Right ventricle myocardium superior (tissue), 1 donor: ENCODE data around the gene ACOT6. TPM values are rescaled to one million over a fixed set of nuclear protein-coding genes. Genes with fewer than 3 reads are reported as not detected.

ENCODE experiments used
- ATAC-seq: fragments of 200-7000 bp; cut with Tn5 transposase; one replicate; pipeline ENCODE4 v1.9.1; 2020; ENCODE audit warnings: mild to moderate bottlenecking; ENCODE audit not compliant: poor library complexity
- DNase-seq: peaks from one replicate; pipeline ENCODE4 v3.0.0-alpha.2; 2020
- intact Hi-C: fragments of 100-400 bp; cut with DNase I; formaldehyde crosslinking; loops from one replicate; pipeline ENCODE4 v1.11.2; 2022
- total RNA-seq: library from RNA; stranded (reverse); fragmentation: NEBNext Ultra II Directional; extraction: Animal tissue kit (Norgen Biotek cat#: 25700); gene quantifications from one replicate; pipeline ENCODE4 v1.2.1, GENCODE V29; 2021
- donor health status: DM: no; HTN: yes; CAD: no; lungs with severe emphysema.

ACOT6 gene
- total RNA-seq, 1 donor from 2014 or later: not detected

- DNase-seq (peak; percentile 60), ATAC-seq (peak; percentile 93)
- intact Hi-C loops: no loop called here
These were observed 20.4 kb upstream of the ACOT6 start, which contains the start of gene ACOT4 for GRCh38 chr14:73591690-73592449. Gene ACOT4, plus strand, starts transcription at chr14:73591873. Its CDS starts 87 bp downstream, at chr14:73591960.

GRCh38 chr14:73594491-73594890 is 17.8 kb upstream of the ACOT6 start:
- DNase-seq: no peak
- no peak for ATAC-seq
- intact Hi-C loops: no loop called here

GRCh38 chr14:73599499-73599898 is 12.8 kb upstream of the ACOT6 start:
- ATAC-seq: no peak
- DNase-seq: no peak
- intact Hi-C loops: no loop called here

GRCh38 chr14:73602994-73603393 is 9.3 kb upstream of the ACOT6 start:
- DNase-seq (no peak), ATAC-seq (no peak)
- intact Hi-C loops: no loop called here

GRCh38 chr14:73606271-73606670 is 6.0 kb upstream of the ACOT6 start:
- ATAC-seq (no peak), DNase-seq (no peak)
- intact Hi-C loops: no loop called here

GRCh38 chr14:73607241-73607640 is 5.1 kb upstream of the ACOT6 start:
- DNase-seq (no peak), ATAC-seq (no peak)

GRCh38 chr14:73610687-73611086 is 1.6 kb upstream of the ACOT6 start:
- no peak for DNase-seq
- intact Hi-C loops: no loop called here
- ATAC-seq: no peak

More at GRCh38 chr14:73607241-73607640, 5.1 kb upstream of the ACOT6 start:
- intact Hi-C loops: no loop called here

- ATAC-seq: peak; percentile 32
- DNase-seq: no peak
- intact Hi-C loops: no loop called here
These were observed 698 bp downstream of the ACOT6 start for GRCh38 chr14:73613046-73613383.

- DNase-seq (no peak), ATAC-seq (no peak)
- intact Hi-C loops: no loop called here
These were observed 1.2 kb downstream of the ACOT6 start for GRCh38 chr14:73613419-73613963.

- no peak for DNase-seq
- ATAC-seq: no peak
- intact Hi-C loops: no loop called here
These were observed 4.5 kb downstream of the ACOT6 start for GRCh38 chr14:73616831-73617230.

GRCh38 chr14:73619524-73619923 is 7.2 kb downstream of the ACOT6 start:
- ATAC-seq (no peak), DNase-seq (no peak)
- intact Hi-C loops: no loop called here

GRCh38 chr14:73620268-73620667 is 8.0 kb downstream of the ACOT6 start:
- ATAC-seq (no peak), DNase-seq (no peak)
- intact Hi-C loops: no loop called here

GRCh38 chr14:73623504-73624054 is 11.3 kb downstream of the ACOT6 start:
- ATAC-seq (no peak), DNase-seq (no peak)
- intact Hi-C loops: no loop called here

GRCh38 chr14:73625706-73626105 is 13.4 kb downstream of the ACOT6 start:
- intact Hi-C loops: loop anchor here (5.0 kb wide), 1 partner anchor 118 kb away; no protein-coding TSS in a partner anchor
- DNase-seq: no peak
- ATAC-seq: no peak

- ATAC-seq (no peak), DNase-seq (no peak)
- intact Hi-C loops: loop anchor here (5.0 kb wide), 1 partner anchor 120 kb away; no protein-coding TSS in a partner anchor
These were observed 14.8 kb downstream of the ACOT6 start for GRCh38 chr14:73627151-73627558.

- DNase-seq: no peak
- intact Hi-C loops: no loop called here
- ATAC-seq: no peak
These were observed 17.9 kb downstream of the ACOT6 start for GRCh38 chr14:73630009-73630780.

- intact Hi-C loops: no loop called here
- DNase-seq: peak; percentile 68
- ATAC-seq: peak; percentile 93
These were observed 21.0 kb downstream of the ACOT6 start for GRCh38 chr14:73633116-73634010.

- intact Hi-C loops: no loop called here
- ATAC-seq: peak; percentile 88
- peak; percentile 60 for DNase-seq
These were observed 21.9 kb downstream of the ACOT6 start for GRCh38 chr14:73634011-73634833.
